ENCODE measurements around the gene CTNND2.

- TF ChIP-seq YY1 (IDR thresholded peaks at IDR 0.05; ENCODE audit: insufficient read depth, insufficient read length) (no peak), SUZ12 (IDR thresholded peaks at IDR 0.05; ENCODE audit: extremely low read depth, insufficient read depth, insufficient read length) (no peak), ZNF274 (IDR thresholded peaks at IDR 0.05; ENCODE audit: low read depth, low read length) (no peak)
Observed at GRCh38 chr5:11311272-11311671, 593.0 kb downstream of the CTNND2 start.
